Measurements from ENCODE around the gene SH2D1B. TPM values are rescaled to one million over a fixed set of nuclear protein-coding genes. Genes with fewer than 3 reads are reported as not detected.

The SH2D1B gene
- total and polyA plus RNA-seq, 9 of the 15 experiments (the other 6 are each of a cell fraction or from before 2014, with no cell fraction given): 5.6 to 19.6 (median 9.7) TPM

- ATAC-seq (no peak), FAIRE-seq (no peak), DNase-seq (ENCODE audit: extremely low read depth in 1 of 4, low spot score in 3 of 4) (peak in 1 of 4 experiments; percentile 11)
- Histone ChIP-seq H2AFZ (ENCODE audit: low read depth, low read length) (peak overlapping the region; percentile 52), H3K4me2 (ENCODE audit: insufficient read depth, low read length) (peak overlapping the region; percentile 48; the same call in 1 of the 2 replicates), H4K20me1 (replicated peaks; ENCODE audit: control insufficient read depth, insufficient read depth, low read length) (no peaks in the 10 kb centered on the region), H3K79me2 (ENCODE audit: control insufficient read depth, insufficient read depth, low read length) (peaks cover 12% of the 10 kb centered on the region; the same call in 2 of the 3 replicates), H3K9me1 (ENCODE audit: control insufficient read depth, insufficient read depth, low read length) (peaks cover 7% of the 10 kb centered on the region), H3K27me3 (ENCODE audit: control insufficient read depth in 2 of 2, insufficient read depth in 2 of 2, low read length in 2 of 2) (no peaks in the 10 kb centered on the region), H3K9ac (ENCODE audit: insufficient read depth in 1 of 2, low read depth in 2 of 2, low read length in 2 of 2) (peak overlapping the region; percentile 26 to 62; a peak in 2 of 4 replicates), H3K4me3 (no peak overlapping the region), H3K36me3 (ENCODE audit: control insufficient read depth, insufficient read depth, low read length) (no peaks in the 10 kb centered on the region; the same call in 2 of the 3 replicates), H3K9me3 (replicated peaks; ENCODE audit: control insufficient read depth, insufficient read depth, low read depth, low read length) (no peaks in the 10 kb centered on the region), H3K4me1 (replicated peaks in 1 of 2; ENCODE audit: control insufficient read depth in 2 of 2, insufficient read depth in 2 of 2, low read length in 2 of 2) (peaks cover 64 to 80% of the 10 kb centered on the region in 2 experiments), H3K27ac (ENCODE audit: extremely low read depth, low read depth, low read length) (peak overlapping the region; percentile 55)
- in situ Hi-C loops (cut with MboI): no loop called here
- 83% methylated on average over 5 of the region's 5 CpGs for WGBS (ENCODE audit: insufficient coverage, low coverage, missing lambda C conversion rate)
- POLR2A ChIA-PET: interaction anchor here (0.8 to 2.8 kb wide), 4 partner anchors 8 to 89 kb away, joined by 3 to 17 read pairs (median 6); no protein-coding TSS in a partner anchor
- CTCF ChIA-PET (ENCODE audit: low intra/inter-chr PET ratio): no interaction called here
- intact Hi-C loops (cut with micrococcal nuclease): no loop called here
- TF ChIP-seq ATF6 (CRISPR knock-in tag; IDR thresholded peaks at IDR 0.05) (peak; percentile 40; the same call in 1 of the 2 replicates), E2F1 (CRISPR knock-in tag; IDR thresholded peaks at IDR 0.05) (no peak)
- BruUV-seq (replicated peaks): no TSS peak
Measured at GRCh38 chr1:162388615-162389014, 23.3 kb downstream of the SH2D1B start.
